Bronchial epithelial cell (primary cell): ENCODE measurements around the gene LDLRAD4. TPM values are rescaled to one million over a fixed set of nuclear protein-coding genes. Genes with fewer than 3 reads are reported as not detected.
"Not testable (repeated sequence)": the region's sequence is repeated elsewhere in the genome, so short reads cannot be mapped to it uniquely, and the experiment has no call there.

Experiments used
- DNase-seq: peaks from one replicate; pipeline ENCODE4 v3.0.0-alpha.2; 2010; ENCODE audit warnings: low read depth
- FAIRE-seq: peaks from 2 replicates; lab custom pipeline; 2011; peaks lifted over from hg19 to GRCh38; lab: Jason Lieb, UNC
- H3K27me3 ChIP-seq: 2 replicates; pipeline ENCODE4 v1.5.1; 2011; ENCODE audit warnings: low read length; ENCODE audit not compliant: control insufficient read depth, insufficient read depth
- H3K36me3 ChIP-seq: 2 replicates; pipeline ENCODE4 v1.5.1; 2011; ENCODE audit warnings: low read length; ENCODE audit not compliant: control insufficient read depth, insufficient read depth
- H3K4me3 ChIP-seq: 2 replicates; pipeline ENCODE4 v1.5.1; 2011; ENCODE audit warnings: mild to moderate bottlenecking, low read depth, low read length, control low read depth
- total RNA-seq: library from RNA; depleted of rRNA; stranded (reverse); fragments of >200 nt; gene quantifications from 2 replicates; pipeline ENCODE4 v1.2.1, GENCODE V29; 2014
- TF ChIP-seq, protein P1 (sequence below): IDR thresholded peaks from 2 replicates; pipeline ENCODE4 v1.5.1; 2011; ENCODE audit warnings: mild to moderate bottlenecking, moderate library complexity, low read length, control low read depth, inconsistent platforms; ENCODE audit not compliant: insufficient read depth, severe bottlenecking

LDLRAD4 gene
- total RNA-seq, 1 donor from 2014 or later: not detected

- TF ChIP-seq, protein P1, sequence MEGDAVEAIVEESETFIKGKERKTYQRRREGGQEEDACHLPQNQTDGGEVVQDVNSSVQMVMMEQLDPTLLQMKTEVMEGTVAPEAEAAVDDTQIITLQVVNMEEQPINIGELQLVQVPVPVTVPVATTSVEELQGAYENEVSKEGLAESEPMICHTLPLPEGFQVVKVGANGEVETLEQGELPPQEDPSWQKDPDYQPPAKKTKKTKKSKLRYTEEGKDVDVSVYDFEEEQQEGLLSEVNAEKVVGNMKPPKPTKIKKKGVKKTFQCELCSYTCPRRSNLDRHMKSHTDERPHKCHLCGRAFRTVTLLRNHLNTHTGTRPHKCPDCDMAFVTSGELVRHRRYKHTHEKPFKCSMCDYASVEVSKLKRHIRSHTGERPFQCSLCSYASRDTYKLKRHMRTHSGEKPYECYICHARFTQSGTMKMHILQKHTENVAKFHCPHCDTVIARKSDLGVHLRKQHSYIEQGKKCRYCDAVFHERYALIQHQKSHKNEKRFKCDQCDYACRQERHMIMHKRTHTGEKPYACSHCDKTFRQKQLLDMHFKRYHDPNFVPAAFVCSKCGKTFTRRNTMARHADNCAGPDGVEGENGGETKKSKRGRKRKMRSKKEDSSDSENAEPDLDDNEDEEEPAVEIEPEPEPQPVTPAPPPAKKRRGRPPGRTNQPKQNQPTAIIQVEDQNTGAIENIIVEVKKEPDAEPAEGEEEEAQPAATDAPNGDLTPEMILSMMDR: no peak
- H3K4me3 ChIP-seq: no peak overlapping the region
- H3K27me3 ChIP-seq: no peaks in the 10 kb centered on the region
- H3K36me3 ChIP-seq: no peaks in the 10 kb centered on the region
- FAIRE-seq (no peak), DNase-seq (no peak)
Observed at GRCh38 chr18:13660510-13660909, 441.9 kb downstream of the LDLRAD4 start.

GRCh38 chr18:13661051-13661778, 442.7 kb downstream of the LDLRAD4 start:
- Histone ChIP-seq H3K27me3 (no peaks in the 10 kb centered on the region), H3K4me3 (no peak overlapping the region), H3K36me3 (no peaks in the 10 kb centered on the region)
- DNase-seq: no peak
- FAIRE-seq: no peak
- TF ChIP-seq, protein P1: no peak

DNA sequence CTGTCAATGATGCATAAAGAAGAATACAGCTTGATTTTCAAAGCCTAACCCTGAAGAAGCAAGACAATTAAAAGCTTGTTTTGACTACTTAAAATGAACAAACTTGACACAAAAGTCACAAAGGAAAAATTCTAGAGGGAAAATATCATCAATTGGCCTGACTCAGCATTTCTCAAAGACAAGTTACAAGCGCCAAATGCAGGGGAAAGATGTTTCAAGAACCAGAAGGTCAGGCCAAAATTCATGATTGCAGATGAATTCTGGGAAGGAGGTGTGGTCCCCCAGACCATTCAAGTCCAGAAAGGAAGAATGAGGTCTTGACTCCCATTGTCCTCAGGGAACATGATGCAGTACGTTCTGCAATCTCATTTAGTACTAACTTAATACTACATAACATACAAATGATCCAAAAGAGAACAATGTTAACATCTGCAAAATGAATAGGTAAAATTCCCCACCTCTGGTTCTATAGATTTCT, 443.3 kb downstream of the LDLRAD4 start:
- no peak for FAIRE-seq

GRCh38 chr18:13672657-13673056, 454.1 kb downstream of the LDLRAD4 start:
- no peak for FAIRE-seq
- peaks cover 1% of the 10 kb centered on the region for H3K36me3 ChIP-seq
- no peak for DNase-seq
- H3K27me3 ChIP-seq: no peaks in the 10 kb centered on the region
- TF ChIP-seq, protein P1: no peak
- H3K4me3 ChIP-seq: no peak overlapping the region

More for the DNA sequence above, 443.3 kb downstream of the LDLRAD4 start:
- H3K4me3 ChIP-seq: no peak overlapping the region
- no peaks in the 10 kb centered on the region for H3K27me3 ChIP-seq
- H3K36me3 ChIP-seq: no peaks in the 10 kb centered on the region
- TF ChIP-seq, protein P1: no peak
- DNase-seq: no peak

DNA sequence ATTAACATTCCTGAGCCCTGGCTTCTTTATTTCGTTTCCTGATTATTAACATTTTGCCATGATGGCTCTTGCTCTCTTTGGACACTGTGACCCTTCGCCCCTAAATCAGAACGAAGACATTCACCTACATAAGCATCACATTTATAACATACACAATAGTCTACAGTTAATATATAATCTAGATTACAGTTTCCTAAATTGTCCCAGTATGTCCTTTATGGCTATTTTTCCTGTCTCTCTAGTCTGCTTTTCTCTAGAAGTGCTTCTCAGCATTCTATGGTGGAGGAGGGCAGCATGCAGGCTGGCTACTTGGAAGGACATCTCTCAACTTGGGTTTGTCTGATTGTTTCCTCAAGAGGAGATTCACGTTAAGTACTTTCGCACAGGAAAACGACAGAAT, 457.9 kb downstream of the LDLRAD4 start:
- Histone ChIP-seq H3K27me3 (no peaks in the 10 kb centered on the region), H3K4me3 (no peak overlapping the region), H3K36me3 (peaks cover 2% of the 10 kb centered on the region)
- FAIRE-seq (no peak), DNase-seq (no peak)
- TF ChIP-seq, protein P1: no peak

- not testable (repeated sequence) for DNase-seq, H3K36me3 ChIP-seq, H3K27me3 ChIP-seq, H3K4me3 ChIP-seq, FAIRE-seq
Observed at GRCh38 chr18:13677350-13677749, 458.8 kb downstream of the LDLRAD4 start.
